NCI-H146 (cell line): ENCODE results near the gene LSM6.

Experiments used
- DNase-seq: peaks from one replicate; lab custom pipeline; 2025; lab: John Stamatoyannopoulos, UW

Gene LSM6

DNA sequence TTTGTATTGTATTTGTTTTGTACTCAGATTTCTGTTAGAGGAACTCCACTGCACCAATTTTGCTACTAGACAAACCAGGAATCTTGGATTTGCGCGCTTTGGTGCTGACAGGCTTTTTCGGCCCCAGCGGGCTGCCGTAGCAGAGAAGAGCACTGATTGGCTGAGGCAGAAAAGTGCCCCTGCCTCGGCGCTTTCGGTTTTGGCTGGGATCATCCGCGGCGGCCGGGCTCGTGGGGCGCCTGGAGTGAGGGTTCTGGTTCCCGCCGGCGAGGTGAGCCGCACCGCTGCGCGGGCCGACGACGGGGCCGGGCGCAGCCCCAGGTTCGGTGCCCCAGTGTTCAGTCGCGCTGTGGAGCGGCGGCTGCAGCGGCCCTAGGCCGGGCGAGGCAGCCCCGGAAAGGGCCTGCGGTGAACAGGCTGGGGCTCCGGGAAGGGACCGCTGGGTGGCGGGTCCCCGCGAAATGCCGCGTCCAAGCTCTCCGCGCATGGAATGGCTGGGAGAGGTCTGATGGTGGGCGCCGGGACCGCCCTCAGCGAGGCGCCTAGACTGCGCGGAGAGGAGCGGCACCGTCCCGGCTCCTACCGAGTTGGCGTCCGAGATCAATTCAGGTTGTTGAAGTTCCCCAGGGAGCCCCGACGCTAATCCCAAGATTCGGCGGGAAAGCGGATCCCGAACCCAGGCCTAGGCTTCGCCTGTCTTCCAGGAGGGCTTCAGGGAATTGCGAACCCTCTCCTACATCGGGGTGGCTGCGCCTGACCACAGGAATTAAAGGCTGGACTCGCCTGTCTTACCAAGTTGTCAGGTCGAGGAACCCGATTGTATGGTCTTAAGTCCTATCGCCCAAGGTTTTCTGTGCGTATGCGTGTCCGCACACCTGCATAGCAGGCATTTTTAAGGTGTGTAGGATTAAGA lies at the start of gene LSM6:
Gene LSM6, plus strand, starts transcription at position 178 of the 913 bp plus-strand sequence. CDS start 7,204 bp downstream, outside the sequence.
- peak; percentile 76 for DNase-seq

- DNase-seq, result no peak
These were observed 43.1 kb upstream of the LSM6 start for GRCh38 chr4:146132445-146132844.

- DNase-seq, result peak; percentile 1
These were observed 40.6 kb upstream of the LSM6 start for GRCh38 chr4:146134761-146135445.

GRCh38 chr4:146135941-146136340 lies 39.6 kb upstream of the LSM6 start:
- no peak for DNase-seq

DNA sequence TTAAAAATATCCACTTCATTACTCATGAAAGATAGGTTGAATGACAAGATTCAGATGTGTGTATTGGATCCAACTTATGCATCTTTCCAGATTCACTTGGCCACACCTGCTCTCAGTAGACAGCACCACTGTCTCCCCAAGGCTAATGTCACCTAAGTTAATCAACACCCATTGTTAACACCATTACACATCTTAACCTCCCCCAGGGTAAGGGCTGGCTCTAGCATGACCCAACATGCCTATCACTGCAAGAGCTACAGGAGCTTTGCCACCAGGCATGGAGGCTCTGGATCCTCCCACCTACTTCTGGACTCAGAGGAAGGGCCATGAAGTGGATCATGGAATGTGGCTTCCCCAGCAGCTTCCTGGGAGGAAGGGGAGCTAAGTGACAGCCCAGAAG lies 32.8 kb upstream of the LSM6 start:
- peak; percentile 3 for DNase-seq

- no peak for DNase-seq
These were observed 31.6 kb upstream of the LSM6 start for GRCh38 chr4:146143888-146144287.

GRCh38 chr4:146146918-146147317 lies 28.6 kb upstream of the LSM6 start:
- no peak for DNase-seq

- DNase-seq, result no peak
These were observed 27.5 kb upstream of the LSM6 start for GRCh38 chr4:146148021-146148420.

GRCh38 chr4:146154057-146154456 lies 21.5 kb upstream of the LSM6 start:
- peak; percentile 8 for DNase-seq

GRCh38 chr4:146155152-146155724 lies 20.3 kb upstream of the LSM6 start:
- DNase-seq, result no peak

DNA sequence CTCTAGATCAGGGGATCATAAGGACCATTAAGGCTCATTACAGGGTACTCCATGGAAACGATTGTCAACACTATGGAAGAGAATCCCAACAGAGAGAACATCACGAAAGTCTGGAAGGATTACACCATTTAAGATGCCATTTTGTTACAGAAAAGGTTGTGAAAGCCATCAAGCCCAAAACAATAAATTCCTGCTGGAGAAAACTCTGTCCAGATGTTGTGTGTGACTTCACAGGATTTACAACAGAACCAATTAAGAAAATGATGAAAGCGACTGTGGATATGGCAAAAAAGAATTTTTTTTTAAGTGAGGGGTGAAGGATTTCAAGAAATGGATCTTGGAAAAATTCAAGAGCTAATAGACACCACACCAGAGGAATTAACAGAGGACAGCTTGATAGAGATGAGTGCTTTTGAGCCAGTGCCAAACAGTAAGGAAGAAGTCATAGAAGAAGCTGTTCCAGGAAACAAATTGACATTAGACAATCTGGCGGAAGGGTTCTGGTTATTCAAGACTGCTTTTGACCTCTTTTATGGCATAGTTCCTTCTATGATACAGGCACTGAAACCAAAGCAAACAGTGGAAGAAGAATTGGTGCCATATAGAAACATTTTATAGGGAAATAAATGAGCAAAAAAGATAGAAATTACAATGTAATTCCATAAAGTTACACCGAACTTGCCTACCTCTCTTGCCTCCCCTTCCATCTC lies 17.3 kb upstream of the LSM6 start:
- no peak for DNase-seq

- no peak for DNase-seq
These were observed 16.0 kb upstream of the LSM6 start for GRCh38 chr4:146159384-146160058.

- DNase-seq, result no peak
These were observed 14.3 kb upstream of the LSM6 start for GRCh38 chr4:146161243-146161642.

DNA sequence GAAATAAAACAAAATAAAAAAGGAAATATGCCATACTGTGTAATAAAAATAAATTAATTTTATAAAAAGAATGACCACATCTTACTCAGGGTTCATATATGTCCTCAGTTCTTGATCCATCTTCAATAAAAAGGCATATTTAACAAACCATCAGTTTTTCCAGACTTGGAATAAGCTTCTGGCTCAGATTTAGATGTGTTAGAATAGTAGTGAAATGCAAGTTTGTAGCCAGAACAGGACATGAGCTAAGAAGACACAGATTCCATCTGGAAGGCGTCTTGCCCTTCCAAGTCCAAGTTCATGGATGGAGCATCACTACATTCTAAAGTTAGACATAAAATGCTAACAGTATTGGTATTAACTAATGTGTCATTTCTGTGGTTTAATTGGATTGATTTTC lies 10.3 kb upstream of the LSM6 start:
- no peak for DNase-seq

DNA sequence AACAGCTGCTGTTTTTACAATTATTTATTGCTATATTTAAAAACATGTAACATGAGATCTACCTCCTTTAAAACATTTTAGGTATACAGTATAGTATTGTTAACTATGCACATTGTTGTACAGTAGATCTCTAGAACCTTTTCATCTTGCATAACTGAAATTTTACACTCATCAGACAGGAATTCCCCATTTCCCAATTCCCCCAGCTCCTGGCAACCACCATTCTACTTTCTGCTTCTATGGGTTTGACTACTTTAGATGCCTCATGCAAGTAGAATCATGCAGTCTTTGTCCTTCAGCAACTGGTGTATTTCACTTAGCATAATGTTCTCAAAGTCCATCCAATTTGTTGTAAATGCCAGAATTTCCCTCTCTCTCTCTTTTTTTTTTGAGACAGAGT lies 9.7 kb upstream of the LSM6 start:
- DNase-seq, result no peak

GRCh38 chr4:146170149-146170548 lies 5.4 kb upstream of the LSM6 start:
- no peak for DNase-seq

DNA sequence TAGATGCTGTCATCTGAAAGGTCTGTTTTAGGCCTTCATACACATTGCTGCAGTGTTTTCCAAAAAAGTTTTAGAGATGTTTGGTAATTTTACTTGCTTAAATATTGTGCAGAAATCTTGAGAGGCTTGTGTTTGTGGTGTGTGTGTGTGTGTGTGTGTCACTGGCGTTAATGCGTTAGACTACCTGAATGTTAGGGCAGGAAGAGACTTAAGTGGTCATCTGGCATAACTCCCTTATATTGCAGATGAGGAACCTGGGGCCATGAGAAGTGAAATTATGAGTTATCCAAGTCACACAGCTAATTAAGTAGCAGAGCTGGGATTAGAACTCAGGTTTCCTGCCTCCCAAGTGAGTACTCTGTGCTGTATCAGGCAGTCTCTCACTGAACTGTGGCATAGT lies 1.4 kb downstream of the LSM6 start:
- DNase-seq, result no peak

DNA sequence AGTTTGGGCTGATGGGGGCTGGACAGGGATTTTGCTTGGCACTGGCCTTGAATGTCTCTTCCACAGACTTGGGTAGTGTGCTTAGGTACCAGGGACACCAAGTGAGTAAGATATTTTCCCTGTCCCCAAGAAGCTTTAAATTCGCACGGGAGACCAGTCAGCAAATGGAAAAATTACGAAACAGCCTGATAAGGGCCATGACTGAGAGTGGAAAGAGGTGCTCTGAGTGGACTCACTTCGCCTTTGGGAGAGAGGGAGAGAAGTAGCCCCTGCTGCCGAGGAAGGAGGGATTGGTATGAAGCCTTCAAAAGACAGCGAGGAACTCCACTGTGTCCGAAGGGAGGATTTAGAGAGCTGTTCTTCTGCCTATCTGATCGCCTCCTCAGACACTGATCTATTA lies 2.6 kb downstream of the LSM6 start:
- no peak for DNase-seq

DNA sequence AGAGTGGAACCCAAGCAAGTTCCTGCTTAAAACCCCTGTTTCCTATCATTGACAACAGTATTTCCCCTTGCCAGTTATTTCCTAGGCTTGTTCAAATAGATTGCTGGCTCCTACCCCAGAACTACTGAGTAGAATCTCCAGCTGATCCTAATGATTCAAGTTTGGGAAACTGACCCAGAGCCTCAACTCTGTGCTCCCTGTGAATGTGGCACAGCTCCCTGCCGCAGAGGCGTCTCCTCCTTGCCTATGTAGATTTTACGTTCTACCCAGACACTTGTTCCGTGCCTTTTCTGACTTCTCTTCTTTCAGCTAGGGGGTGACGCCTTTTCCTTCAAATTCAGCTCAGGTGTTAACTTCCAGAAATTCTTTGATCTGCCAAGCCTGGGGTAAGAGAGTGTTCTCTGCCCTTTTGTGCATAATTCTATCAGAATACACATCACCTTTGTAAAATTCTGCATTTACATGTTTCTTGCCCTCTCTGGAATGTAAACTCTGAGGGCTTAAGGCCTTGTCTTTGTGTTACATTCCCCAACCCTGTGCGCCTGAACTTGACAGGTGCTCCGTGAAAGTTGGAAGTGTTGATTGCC lies 4.4 kb downstream of the LSM6 start:
- no peak for DNase-seq

- no peak for DNase-seq
These were observed 6.9 kb downstream of the LSM6 start for GRCh38 chr4:146182443-146182842.

GRCh38 chr4:146183209-146183608 lies 7.7 kb downstream of the LSM6 start:
- no peak for DNase-seq
